Activated CD8-positive, alpha-beta T cell treated with anti-CD3 and anti-CD28 coated beads for 36 hours (primary cell): ENCODE results near the gene TBC1D22A. TPM values are rescaled to one million over a fixed set of nuclear protein-coding genes. Genes with fewer than 3 reads are reported as not detected.

ENCODE experiments used
- ATAC-seq: fragments of 200-7000 bp; cut with Tn5 transposase; one replicate; pipeline ENCODE4 v1.10.0; 2021; ENCODE audit warnings: mild to moderate bottlenecking, moderate library complexity
- CTCF ChIA-PET: fragments of 350-600 bp; sonication (Branson Sonifier 250); formaldehyde crosslinking; loops from one replicate; lab custom pipeline; 2021; ENCODE audit warnings: antibody characterized with exemption; lab: Charles Lee
- POLR2A ChIA-PET: fragments of 350-600 bp; sonication (Branson Sonifier 250); formaldehyde crosslinking; loops from one replicate; lab custom pipeline; 2021; ENCODE audit warnings: antibody characterized with exemption; lab: Charles Lee
- DNase-seq: peaks from one replicate; pipeline ENCODE4 v3.0.0-alpha.2; 2020
- H3K27ac Mint-ChIP-seq: one replicate; pipeline ENCODE4 v1.8.0; 2021; ENCODE audit warnings: mild to moderate bottlenecking, mixed read lengths
- H3K27me3 Mint-ChIP-seq: one replicate; pipeline ENCODE4 v1.8.0; 2021; ENCODE audit warnings: mixed read lengths
- H3K36me3 Mint-ChIP-seq: one replicate; pipeline ENCODE4 v1.8.0; 2021; ENCODE audit warnings: low read depth, mixed read lengths
- H3K4me1 Mint-ChIP-seq: one replicate; pipeline ENCODE4 v1.8.0; 2021; ENCODE audit warnings: low read depth, mixed read lengths
- H3K4me3 Mint-ChIP-seq: one replicate; pipeline ENCODE4 v1.8.0; 2021; ENCODE audit warnings: mild to moderate bottlenecking, moderate library complexity, mixed read lengths
- H3K9me3 Mint-ChIP-seq: one replicate; pipeline ENCODE4 v1.8.0; 2021; ENCODE audit warnings: mixed read lengths
- CTCF ChIP-seq: fragments of 200-600 bp; IDR thresholded peaks from one replicate; pipeline ENCODE4 v1.8.0; 2022; ENCODE audit warnings: antibody characterized with exemption, mild to moderate bottlenecking
- intact Hi-C: fragments of 100-400 bp; cut with micrococcal nuclease; formaldehyde crosslinking; loops from one replicate; pipeline ENCODE4 v1.10.0; 2022
- total RNA-seq, 2 experiments: library from RNA; stranded (reverse); gene quantifications; one replicate each; pipeline ENCODE4 v1.2.3, GENCODE V29; 2021

Gene TBC1D22A
- total RNA-seq, 2 experiments from 2014 or later: 41.0 to 42.8 TPM

DNA sequence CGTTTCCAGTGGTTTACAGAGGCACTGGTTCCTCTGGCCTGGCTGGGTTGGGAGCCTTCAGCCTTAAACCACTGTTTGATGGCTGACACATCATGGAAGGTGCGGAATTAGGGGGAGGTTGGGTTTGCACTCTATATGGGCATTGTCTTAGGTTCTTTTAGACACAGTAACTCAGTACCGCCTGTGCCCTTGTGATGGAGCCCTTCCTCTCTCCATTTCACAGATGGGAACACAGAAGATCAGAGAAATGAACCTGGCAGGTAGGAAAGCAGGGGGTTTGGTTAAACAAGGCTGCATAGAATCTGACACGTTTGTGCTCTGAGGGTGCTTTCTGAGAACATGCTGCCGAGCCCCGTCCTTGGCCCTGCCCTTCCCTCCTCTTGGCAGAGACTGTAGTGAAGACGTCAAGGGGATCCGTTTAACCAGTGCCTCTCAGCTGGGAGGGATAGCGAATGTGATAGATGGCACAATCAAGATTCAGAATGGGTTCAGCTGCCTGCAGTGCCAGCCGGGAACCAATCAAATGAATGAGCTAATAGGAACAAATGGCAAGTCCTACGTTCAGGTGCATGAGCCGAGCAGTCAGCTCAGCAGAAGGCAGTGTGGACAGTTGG is 228.6 kb downstream of the TBC1D22A start:
- intact Hi-C loops: no loop called here
- CTCF ChIA-PET: no interaction called here
- TF ChIP-seq CTCF: no peak
- Mint-ChIP-seq H3K9me3 (no peaks in the 10 kb centered on the region), H3K4me1 (no peaks in the 10 kb centered on the region), H3K27ac (no peak overlapping the region), H3K27me3 (no peaks in the 10 kb centered on the region), H3K4me3 (no peak overlapping the region), H3K36me3 (no peaks in the 10 kb centered on the region)
- no peak for DNase-seq
- ATAC-seq: no peak
- POLR2A ChIA-PET: no interaction called here

GRCh38 chr22:46991666-46992065 is 229.2 kb downstream of the TBC1D22A start:
- TF ChIP-seq CTCF: no peak
- Mint-ChIP-seq H3K27me3 (no peaks in the 10 kb centered on the region), H3K4me3 (no peak overlapping the region), H3K9me3 (no peaks in the 10 kb centered on the region), H3K4me1 (no peaks in the 10 kb centered on the region), H3K27ac (no peak overlapping the region), H3K36me3 (no peaks in the 10 kb centered on the region)
- ATAC-seq (no peak), DNase-seq (no peak)
- intact Hi-C loops: no loop called here
- ChIA-PET CTCF (no interaction called here), POLR2A (no interaction called here)

DNA sequence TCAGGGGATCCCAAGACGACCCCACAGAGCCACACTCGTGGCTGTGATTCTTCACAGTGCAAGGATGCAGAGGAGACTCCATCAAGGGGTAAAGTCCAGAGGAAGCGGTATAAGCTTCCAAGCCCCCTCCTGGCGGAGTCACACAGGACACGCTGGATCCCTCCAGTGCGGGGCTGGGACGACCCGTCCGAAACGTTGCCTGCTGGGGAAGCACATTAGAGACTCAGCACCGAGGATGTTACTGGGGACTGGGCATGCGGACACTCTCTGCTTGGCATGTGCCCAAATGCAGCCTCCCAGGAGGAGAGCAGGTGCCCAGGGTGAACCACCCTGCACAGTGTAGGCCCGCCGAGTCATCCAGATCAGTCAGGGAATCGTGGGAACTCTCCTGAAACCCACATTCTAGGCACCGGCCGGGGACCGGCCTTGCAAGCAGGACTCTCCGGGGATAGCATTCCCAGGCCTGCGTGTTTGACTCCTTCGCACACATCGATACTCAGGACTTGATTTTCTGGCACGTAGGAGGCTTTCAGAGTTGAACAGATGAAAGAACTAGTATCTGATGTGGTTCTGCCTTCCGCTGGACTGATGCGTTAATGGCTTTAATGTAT is 229.8 kb downstream of the TBC1D22A start:
- intact Hi-C loops: no loop called here
- ATAC-seq (no peak), DNase-seq (no peak)
- no peaks in the 10 kb centered on the region for H3K4me1 Mint-ChIP-seq
- ChIA-PET CTCF (no interaction called here), POLR2A (no interaction called here)
- H3K36me3 Mint-ChIP-seq: no peaks in the 10 kb centered on the region
- no peak overlapping the region for H3K4me3 Mint-ChIP-seq
- no peak for TF ChIP-seq CTCF
- no peaks in the 10 kb centered on the region for H3K9me3 Mint-ChIP-seq
- H3K27me3 Mint-ChIP-seq: no peaks in the 10 kb centered on the region
- no peak overlapping the region for H3K27ac Mint-ChIP-seq

DNA sequence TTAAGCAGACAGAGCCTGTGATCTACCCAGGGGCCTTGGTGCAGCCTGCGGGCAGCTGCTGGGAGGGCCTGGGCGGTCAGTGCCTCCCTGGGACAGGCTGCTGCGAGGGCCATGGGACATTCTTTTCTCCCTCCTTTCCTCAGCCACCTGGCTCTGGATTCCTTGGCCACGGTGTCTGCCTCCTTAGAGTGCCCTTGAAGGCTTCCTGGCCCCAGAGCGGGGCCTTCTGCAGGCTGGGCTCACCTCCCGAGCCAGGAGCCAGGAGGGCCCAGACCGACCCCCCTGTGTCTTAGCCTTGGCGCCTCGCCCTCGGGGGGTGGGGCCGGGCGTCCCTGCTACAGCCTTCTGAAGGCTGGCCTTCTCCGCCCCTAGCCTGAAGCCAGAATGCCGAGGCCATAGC is 231.2 kb downstream of the TBC1D22A start:
- H3K4me3 Mint-ChIP-seq: no peak overlapping the region

More for the DNA sequence above, 231.2 kb downstream of the TBC1D22A start:
- Mint-ChIP-seq H3K9me3 (no peaks in the 10 kb centered on the region), H3K36me3 (peaks cover under 1% of the 10 kb centered on the region), H3K4me1 (no peaks in the 10 kb centered on the region), H3K27ac (no peak overlapping the region), H3K27me3 (no peaks in the 10 kb centered on the region)
- ChIA-PET POLR2A (no interaction called here), CTCF (no interaction called here)
- intact Hi-C loops: no loop called here
- TF ChIP-seq CTCF: no peak
- DNase-seq (no peak), ATAC-seq (no peak)
